GM19035 (cell line): ENCODE data around the gene KLRC4.
A peak's percentile ranks its signal among the peaks of the same experiment; 100 is the strongest.
"Not testable (repeated sequence)": the region's sequence is repeated elsewhere in the genome, so short reads cannot be mapped to it uniquely, and the experiment has no call there.

Experiments used
- ATAC-seq: cut with Tn5 transposase; IDR thresholded peaks from one replicate; pipeline ENCODE4 v1.9.1; 2021; ENCODE audit not compliant: unreplicated experiment

Gene KLRC4

GRCh38 chr12:10369557-10370415 lies 39.8 kb downstream of the KLRC4 start:
- no peak for ATAC-seq

DNA sequence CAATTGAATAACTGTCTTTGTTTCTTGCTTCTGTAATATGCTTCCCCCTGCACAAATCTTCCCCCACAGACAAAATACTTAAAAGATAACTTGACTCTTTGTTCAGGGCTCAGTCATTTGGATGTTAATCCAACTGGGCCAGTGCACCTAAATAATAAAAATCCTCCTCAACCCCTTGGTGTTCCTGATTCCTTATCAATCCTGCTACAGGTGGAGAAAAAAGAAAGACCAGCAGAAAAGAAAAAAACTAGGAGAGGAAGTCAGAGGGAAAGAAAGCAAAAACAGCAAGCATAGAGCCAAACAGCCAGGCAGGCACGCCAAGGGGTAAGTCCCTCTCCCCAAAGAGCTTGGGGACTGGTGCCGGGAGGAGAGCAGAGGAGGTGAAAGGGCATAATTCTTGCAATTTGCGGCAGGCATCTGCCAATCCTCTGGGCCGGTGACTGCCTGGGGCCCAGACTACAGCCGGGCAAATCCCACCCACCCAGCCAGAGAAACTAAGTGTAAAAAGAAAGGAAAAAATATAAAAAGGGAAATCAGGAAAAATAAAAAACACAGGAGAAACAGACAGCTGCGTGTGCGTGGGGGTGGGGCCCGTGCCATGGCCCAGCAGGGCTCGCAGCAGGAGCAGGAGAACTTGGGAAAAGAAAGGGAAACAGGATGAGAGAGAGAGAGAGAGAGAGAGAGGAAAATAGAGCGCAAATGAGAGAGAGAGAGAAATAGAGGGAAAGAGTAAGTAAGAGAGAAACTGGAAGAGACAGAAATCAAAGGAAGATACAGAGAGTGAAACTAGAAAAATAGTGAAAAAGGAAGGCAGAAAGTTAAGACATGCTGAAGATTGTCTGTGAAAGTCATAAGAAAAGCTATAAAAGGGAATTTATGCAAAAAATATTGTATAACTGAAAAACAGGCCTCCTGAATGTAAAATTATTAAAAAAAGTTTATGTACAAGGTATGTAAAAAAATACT lies 41.1 kb downstream of the KLRC4 start:
- ATAC-seq, result no peak

- not testable (repeated sequence) for ATAC-seq
These were observed 41.8 kb downstream of the KLRC4 start for GRCh38 chr12:10367714-10368113.

- no peak for ATAC-seq
These were observed 42.7 kb downstream of the KLRC4 start for GRCh38 chr12:10366875-10367274.

- no peak for ATAC-seq
These were observed 43.7 kb downstream of the KLRC4 start for GRCh38 chr12:10365696-10366405.

GRCh38 chr12:10364815-10365622 lies 44.5 kb downstream of the KLRC4 start:
- ATAC-seq, result peak; percentile 67

- peak; percentile 81 for ATAC-seq
These were observed 45.4 kb downstream of the KLRC4 start for GRCh38 chr12:10363914-10364814.

DNA sequence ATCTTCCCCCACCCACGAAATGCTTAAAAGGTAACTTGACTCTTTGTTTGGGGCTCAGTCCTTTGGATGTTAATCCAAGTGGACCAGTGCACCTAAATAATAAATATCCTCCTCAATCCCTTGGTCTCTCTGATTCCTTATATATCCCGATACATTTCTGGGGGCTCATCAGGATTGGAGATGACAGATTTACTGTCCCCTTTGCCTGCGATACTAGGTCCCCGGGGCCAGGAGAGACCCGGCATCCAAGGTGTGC lies 46.0 kb downstream of the KLRC4 start:
- no peak for ATAC-seq

DNA sequence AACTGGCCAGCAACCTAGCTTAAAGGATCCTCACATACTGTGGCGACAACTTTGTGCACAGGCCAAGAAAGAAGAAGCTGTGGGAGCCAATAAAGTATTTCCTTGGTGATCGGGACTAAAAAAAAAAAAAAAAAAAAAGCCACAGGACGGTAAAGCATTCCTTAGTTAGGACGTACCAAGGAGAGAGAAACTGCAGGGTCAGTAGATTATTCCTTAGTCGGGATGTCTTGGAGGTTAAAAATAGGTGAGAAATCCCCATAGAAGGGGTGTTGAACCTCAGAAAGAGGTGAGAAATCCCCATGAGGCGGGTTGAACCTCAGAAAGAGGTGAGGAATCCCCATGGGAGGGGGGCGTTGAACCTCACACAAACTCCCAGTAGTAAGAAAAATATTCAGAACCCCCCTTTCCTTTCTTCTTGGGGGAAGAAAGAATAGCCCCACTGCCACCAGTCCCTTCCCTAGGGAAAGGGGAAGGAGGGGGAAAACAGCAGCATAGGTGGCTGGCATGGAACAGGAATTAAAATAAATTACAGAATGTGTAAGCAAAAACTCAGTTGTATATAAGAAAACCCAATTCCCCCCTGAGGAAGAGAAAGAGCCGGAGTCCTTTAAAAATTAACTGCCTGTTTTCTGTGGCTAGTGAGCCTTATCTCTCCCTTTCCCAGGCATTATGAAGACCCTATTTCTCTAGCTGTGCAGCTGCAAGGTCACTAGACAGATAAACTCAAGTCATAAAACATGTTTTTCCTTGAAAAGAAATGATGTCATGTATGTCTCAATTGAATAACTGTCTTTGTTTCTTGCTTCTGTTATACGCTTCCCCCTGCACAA lies 46.5 kb downstream of the KLRC4 start:
- no peak for ATAC-seq

- no peak for ATAC-seq
These were observed 47.2 kb downstream of the KLRC4 start for GRCh38 chr12:10362325-10362724.

DNA sequence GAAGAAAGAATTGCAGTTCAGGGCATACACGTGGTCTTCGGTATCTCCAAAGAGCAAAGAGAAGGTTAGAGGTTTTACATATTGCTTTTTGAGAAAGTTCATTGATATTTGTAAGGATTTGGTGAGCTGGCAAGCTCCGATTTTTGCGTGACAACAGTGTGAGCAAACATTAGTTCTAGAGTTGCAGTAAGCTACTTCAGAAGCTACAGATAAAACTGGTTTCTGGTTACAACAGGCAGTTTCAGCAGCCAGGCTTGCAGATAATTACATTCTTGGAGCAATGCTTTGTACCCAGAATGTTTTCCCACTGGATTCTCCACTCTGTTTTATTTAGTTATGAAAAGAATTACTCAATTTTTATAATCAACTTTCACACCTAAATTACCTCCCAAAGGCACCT lies 47.9 kb downstream of the KLRC4 start:
- no peak for ATAC-seq

- ATAC-seq, result no peak
These were observed 48.5 kb downstream of the KLRC4 start for GRCh38 chr12:10361084-10361483.

DNA sequence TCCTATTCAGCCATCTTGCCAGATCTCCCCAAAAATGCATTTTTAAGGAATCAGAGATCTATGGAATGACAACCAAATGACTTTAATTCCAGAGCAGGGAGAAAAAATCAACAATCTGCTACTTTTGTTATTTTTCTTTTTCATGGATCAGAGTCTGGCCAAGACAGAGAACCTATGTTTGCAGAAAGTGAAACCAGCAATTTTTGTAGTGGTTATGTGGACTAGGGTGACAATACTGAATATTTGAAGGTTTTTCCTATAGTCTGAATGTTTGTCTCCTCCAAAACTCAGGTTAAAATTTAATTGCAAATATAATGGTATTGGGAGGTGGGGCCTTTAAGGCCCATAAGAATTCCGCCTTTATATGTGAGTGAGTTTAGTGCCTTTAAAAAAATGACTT lies 50.6 kb downstream of the KLRC4 start:
- ATAC-seq, result no peak

GRCh38 chr12:10358131-10358530 lies 51.4 kb downstream of the KLRC4 start:
- ATAC-seq, result no peak
